Liver (tissue), 3 donors: ENCODE results near the gene CNTLN.

Experiments used
- FOXA1 ChIP-seq: IDR thresholded peaks from 2 replicates; pipeline ENCODE4 v1.6.1; 2016; ENCODE audit warnings: antibody characterized with exemption
- JUND ChIP-seq, 2 donors: IDR thresholded peaks; 2 replicates each; pipeline ENCODE4 v1.6.1; 2016; ENCODE audit warnings: antibody characterized with exemption in 2 of 2
- SP1 ChIP-seq: IDR thresholded peaks from 2 replicates; pipeline ENCODE4 v1.6.1; 2018; ENCODE audit warnings: antibody characterized with exemption, mild to moderate bottlenecking
- TF ChIP-seq, protein P1 (sequence below): fragments of 150-350 bp; IDR thresholded peaks from 2 replicates; pipeline ENCODE4 v1.5.1; 2017; ENCODE audit warnings: improper control_type of control experiment, low read depth, low read length; ENCODE audit not compliant: missing input control
- TF ChIP-seq, protein P2 (sequence below): IDR thresholded peaks from 2 replicates; pipeline ENCODE4 v1.6.1; 2016; ENCODE audit warnings: antibody characterized with exemption
- TF ChIP-seq, protein P3 (sequence below): IDR thresholded peaks from 2 replicates; pipeline ENCODE4 v1.6.1; 2016; ENCODE audit warnings: antibody characterized with exemption
- TF ChIP-seq, protein P4 (sequence below): IDR thresholded peaks from 2 replicates; pipeline ENCODE4 v1.6.1; 2016; ENCODE audit warnings: antibody characterized with exemption
- donor health status: healthy.
- donor health status: healthy.

DNA sequence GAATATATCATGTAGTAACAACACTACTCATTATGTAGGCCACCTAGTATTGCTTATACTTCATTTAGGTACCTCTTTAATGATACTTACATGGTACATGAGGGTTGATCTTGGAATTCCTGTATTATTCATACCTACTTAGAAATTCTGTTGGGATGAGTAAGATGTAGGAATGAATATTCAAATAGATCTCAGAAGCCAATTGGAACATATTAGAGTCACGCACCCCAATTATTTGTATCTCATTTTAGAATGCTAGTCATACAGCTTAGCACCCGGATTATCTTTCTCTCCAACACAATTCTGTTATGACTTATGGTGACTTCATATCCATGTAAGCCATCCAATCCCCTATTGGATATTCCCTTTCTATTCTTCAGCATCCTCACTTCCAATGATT lies 337.3 kb downstream of the CNTLN start:
- TF ChIP-seq, protein P1, sequence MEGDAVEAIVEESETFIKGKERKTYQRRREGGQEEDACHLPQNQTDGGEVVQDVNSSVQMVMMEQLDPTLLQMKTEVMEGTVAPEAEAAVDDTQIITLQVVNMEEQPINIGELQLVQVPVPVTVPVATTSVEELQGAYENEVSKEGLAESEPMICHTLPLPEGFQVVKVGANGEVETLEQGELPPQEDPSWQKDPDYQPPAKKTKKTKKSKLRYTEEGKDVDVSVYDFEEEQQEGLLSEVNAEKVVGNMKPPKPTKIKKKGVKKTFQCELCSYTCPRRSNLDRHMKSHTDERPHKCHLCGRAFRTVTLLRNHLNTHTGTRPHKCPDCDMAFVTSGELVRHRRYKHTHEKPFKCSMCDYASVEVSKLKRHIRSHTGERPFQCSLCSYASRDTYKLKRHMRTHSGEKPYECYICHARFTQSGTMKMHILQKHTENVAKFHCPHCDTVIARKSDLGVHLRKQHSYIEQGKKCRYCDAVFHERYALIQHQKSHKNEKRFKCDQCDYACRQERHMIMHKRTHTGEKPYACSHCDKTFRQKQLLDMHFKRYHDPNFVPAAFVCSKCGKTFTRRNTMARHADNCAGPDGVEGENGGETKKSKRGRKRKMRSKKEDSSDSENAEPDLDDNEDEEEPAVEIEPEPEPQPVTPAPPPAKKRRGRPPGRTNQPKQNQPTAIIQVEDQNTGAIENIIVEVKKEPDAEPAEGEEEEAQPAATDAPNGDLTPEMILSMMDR, result no peak
- TF ChIP-seq JUND (IDR thresholded peaks at IDR 0.05) (no peak), FOXA1 (no peak), SP1 (no peak)
- TF ChIP-seq, protein P2, sequence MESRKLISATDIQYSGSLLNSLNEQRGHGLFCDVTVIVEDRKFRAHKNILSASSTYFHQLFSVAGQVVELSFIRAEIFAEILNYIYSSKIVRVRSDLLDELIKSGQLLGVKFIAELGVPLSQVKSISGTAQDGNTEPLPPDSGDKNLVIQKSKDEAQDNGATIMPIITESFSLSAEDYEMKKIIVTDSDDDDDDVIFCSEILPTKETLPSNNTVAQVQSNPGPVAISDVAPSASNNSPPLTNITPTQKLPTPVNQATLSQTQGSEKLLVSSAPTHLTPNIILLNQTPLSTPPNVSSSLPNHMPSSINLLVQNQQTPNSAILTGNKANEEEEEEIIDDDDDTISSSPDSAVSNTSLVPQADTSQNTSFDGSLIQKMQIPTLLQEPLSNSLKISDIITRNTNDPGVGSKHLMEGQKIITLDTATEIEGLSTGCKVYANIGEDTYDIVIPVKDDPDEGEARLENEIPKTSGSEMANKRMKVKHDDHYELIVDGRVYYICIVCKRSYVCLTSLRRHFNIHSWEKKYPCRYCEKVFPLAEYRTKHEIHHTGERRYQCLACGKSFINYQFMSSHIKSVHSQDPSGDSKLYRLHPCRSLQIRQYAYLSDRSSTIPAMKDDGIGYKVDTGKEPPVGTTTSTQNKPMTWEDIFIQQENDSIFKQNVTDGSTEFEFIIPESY, result no peak
- TF ChIP-seq, protein P3, sequence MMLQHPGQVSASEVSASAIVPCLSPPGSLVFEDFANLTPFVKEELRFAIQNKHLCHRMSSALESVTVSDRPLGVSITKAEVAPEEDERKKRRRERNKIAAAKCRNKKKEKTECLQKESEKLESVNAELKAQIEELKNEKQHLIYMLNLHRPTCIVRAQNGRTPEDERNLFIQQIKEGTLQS, result no peak
- TF ChIP-seq, protein P4, sequence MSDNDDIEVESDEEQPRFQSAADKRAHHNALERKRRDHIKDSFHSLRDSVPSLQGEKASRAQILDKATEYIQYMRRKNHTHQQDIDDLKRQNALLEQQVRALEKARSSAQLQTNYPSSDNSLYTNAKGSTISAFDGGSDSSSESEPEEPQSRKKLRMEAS, result no peak
